ENCODE data around the gene SCART1.

DNA sequence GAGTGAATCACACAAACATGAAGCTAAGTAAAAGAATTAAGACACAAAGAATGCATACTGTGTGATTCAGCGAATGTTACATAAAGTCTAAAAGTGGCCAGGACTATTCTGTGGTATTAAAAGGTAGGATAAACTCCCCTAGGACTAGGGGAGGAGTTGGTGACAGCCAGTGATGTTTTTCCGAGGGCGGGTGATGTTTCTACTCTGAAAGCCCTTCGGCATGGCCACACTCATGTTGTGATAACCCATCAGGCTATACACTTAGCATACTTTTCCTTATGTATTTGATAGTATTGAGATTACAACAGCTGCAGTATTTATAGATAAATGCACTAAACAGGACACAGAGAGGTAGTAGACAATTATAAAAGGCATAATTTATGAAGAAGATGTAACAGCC is 57.7 kb downstream of the SCART1 start:
- TF ChIP-seq CTCF (IDR thresholded peaks at IDR 0.05) (no peak), POLR2A (IDR thresholded peaks at IDR 0.05) (no peak), POLR2AphosphoS5 (IDR thresholded peaks at IDR 0.05) (no peak)

Data from prostate gland (tissue), 2 donors.